Mucosa of descending colon (tissue), 3 donors: ENCODE measurements around the gene CDKN2D. TPM values are rescaled to one million over a fixed set of nuclear protein-coding genes. Genes with fewer than 3 reads are reported as not detected.

Experiments used
- ATAC-seq: fragments of 200-7000 bp; cut with Tn5 transposase; one replicate; pipeline ENCODE4 v1.9.1; 2020; ENCODE audit warnings: mild to moderate bottlenecking, moderate library complexity
- DNase-seq, 3 donors: peaks; one replicate each; pipeline ENCODE4 v3.0.0-alpha.2; 2020
- H3K36me3 ChIP-seq: fragments of 200-600 bp; one replicate; pipeline ENCODE4 v1.8.0; 2021; ENCODE audit warnings: low read depth, mild to moderate bottlenecking
- H3K4me1 ChIP-seq: fragments of 200-600 bp; one replicate; pipeline ENCODE4 v1.8.0; 2021; ENCODE audit warnings: low read depth, mild to moderate bottlenecking
- H3K4me3 ChIP-seq: fragments of 200-600 bp; one replicate; pipeline ENCODE4 v1.8.0; 2021; ENCODE audit warnings: mild to moderate bottlenecking
- H3K9me3 ChIP-seq: fragments of 200-600 bp; one replicate; pipeline ENCODE4 v1.8.0; 2021; ENCODE audit warnings: mild to moderate bottlenecking
- intact Hi-C, 2 donors: fragments of 100-400 bp; cut with DNase I in 1 of 2; cut with micrococcal nuclease in 1 of 2; formaldehyde crosslinking; loops; one replicate each; pipeline versions ENCODE4 v1.11.0 to v1.11.1; 2022; cut with DNase I, micrococcal nuclease
- microRNA-seq: library from miRNA; unstranded; fragments of <30 nt; microRNA quantifications from one replicate; pipeline ENCODE4, GENCODE V29; 2019
- total RNA-seq, 3 donors: library from RNA; stranded (reverse); fragmentation: NEBNext Ultra II Directional in 2 of 3; extraction: Animal tissue kit (Norgen Biotek cat#: 25700) in 2 of 3; gene quantifications; one replicate each; pipeline versions ENCODE4 v1.2.1 to v1.2.4, GENCODE V29; 2021 to 2023
- TF ChIP-seq, protein P1 (sequence below): fragments of 200-600 bp; IDR thresholded peaks from one replicate; pipeline ENCODE4 v1.8.0; 2022; ENCODE audit warnings: antibody characterized with exemption, mild to moderate bottlenecking
- donor health status: DM: no; HTN: no; CAD: no; lungs with moderate emphysema.
- donor health status: DM: no; HTN: no; CAD: no.
- donor health status: DM: no; HTN: yes; CAD: no.

CDKN2D gene
- total RNA-seq, 3 donors from 2014 or later, result 6.1 to 12.1 (median 11.9) TPM

DNA sequence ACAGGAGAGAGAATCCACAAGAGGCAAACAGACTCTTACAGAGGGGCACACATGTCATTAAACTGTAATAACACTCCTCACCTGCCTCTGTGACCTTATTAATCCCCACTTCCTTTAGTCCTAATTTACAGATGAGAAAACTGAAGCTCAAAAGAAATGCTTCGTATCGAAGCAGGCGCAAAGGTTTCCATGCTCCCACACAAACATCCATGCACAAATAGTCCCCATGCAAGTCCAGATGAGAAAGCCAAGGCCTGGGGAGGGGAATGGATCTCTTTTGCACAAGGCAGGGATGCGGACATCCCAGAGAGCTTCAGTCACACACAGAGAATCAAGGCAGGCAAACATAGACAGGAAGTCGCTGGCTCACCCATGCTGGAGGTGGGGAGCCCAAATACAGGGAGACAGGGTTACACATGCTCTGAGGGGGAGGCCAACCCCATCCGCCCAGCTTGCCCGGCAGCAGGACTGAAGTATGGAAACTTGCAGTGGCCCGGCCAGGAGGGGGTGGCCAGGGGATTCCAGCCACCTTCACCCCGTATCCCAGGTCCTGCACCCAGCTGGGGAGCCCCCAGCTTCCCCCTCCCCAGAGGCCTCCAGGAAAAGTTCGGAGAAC, 52.0 kb downstream of the CDKN2D start:
- TF ChIP-seq, protein P1, sequence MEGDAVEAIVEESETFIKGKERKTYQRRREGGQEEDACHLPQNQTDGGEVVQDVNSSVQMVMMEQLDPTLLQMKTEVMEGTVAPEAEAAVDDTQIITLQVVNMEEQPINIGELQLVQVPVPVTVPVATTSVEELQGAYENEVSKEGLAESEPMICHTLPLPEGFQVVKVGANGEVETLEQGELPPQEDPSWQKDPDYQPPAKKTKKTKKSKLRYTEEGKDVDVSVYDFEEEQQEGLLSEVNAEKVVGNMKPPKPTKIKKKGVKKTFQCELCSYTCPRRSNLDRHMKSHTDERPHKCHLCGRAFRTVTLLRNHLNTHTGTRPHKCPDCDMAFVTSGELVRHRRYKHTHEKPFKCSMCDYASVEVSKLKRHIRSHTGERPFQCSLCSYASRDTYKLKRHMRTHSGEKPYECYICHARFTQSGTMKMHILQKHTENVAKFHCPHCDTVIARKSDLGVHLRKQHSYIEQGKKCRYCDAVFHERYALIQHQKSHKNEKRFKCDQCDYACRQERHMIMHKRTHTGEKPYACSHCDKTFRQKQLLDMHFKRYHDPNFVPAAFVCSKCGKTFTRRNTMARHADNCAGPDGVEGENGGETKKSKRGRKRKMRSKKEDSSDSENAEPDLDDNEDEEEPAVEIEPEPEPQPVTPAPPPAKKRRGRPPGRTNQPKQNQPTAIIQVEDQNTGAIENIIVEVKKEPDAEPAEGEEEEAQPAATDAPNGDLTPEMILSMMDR, result no peak
- peaks cover 20% of the 10 kb centered on the region for H3K4me1 ChIP-seq
- intact Hi-C loops, result no loop called here
- no peak for ATAC-seq
- no peaks in the 10 kb centered on the region for H3K36me3 ChIP-seq
- no peak for DNase-seq
- no peaks in the 10 kb centered on the region for H3K9me3 ChIP-seq
- H3K4me3 ChIP-seq, result no peak overlapping the region

Small RNAs within 50 kb of the gene (microRNA-seq; reads per million reads assigned to microRNA genes)
- gene MIR1238, result not detected

Other genes with a start within 250 kb of the CDKN2D start
- gene RAVER1, start 235.4 kb downstream of the CDKN2D start, total RNA-seq, result 10 to 100 TPM; 42.4 to 58.1 (median 49.6) TPM
- 10 to 100 TPM; 16.0 to 31.6 (median 28.0) TPM for gene ICAM3, start 229.4 kb downstream of the CDKN2D start, total RNA-seq
- gene TYK2, start 188.4 kb downstream of the CDKN2D start, total RNA-seq, result 100 to 1,000 TPM; 104 to 142 (median 123) TPM
- 100 to 1,000 TPM; 125 to 179 (median 145) TPM for gene CDC37, start 165.4 kb downstream of the CDKN2D start, total RNA-seq
- 10 to 100 TPM in 2 of 3 donors, 1 to 10 TPM in 1; 7.0 to 27.4 (median 14.7) TPM for gene PDE4A, start 148.4 kb downstream of the CDKN2D start, total RNA-seq
- gene KEAP1, start 65.6 kb downstream of the CDKN2D start, total RNA-seq, result 10 to 100 TPM; 57.5 to 75.7 (median 61.0) TPM
- under 1 TPM in 2 of 3 donors, not detected in 1; 0.23 to 0.31 TPM for gene S1PR5, start 51.5 kb downstream of the CDKN2D start, total RNA-seq
- 100 to 1,000 TPM in 1 of 3 donors, 10 to 100 TPM in 2; 63.0 to 119 (median 93.5) TPM for gene ATG4D, start 25.1 kb downstream of the CDKN2D start, total RNA-seq
- gene KRI1, start 3.0 kb downstream of the CDKN2D start, total RNA-seq, result 10 to 100 TPM; 12.0 to 23.3 (median 17.0) TPM
- gene AP1M2, start 18.3 kb upstream of the CDKN2D start, total RNA-seq, result 100 to 1,000 TPM in 2 of 3 donors, 10 to 100 TPM in 1; 42.6 to 140 (median 131) TPM
- gene SLC44A2, start 56.6 kb upstream of the CDKN2D start, total RNA-seq, result 100 to 1,000 TPM in 2 of 3 donors, 10 to 100 TPM in 1; 90.0 to 179 (median 116) TPM
- 100 to 1,000 TPM; 151 to 213 (median 178) TPM for gene ILF3, start 85.4 kb upstream of the CDKN2D start, total RNA-seq
- gene QTRT1, start 132.5 kb upstream of the CDKN2D start, total RNA-seq, result 100 to 1,000 TPM in 2 of 3 donors, 10 to 100 TPM in 1; 57.8 to 107 (median 101) TPM
- gene DNM2, start 149.1 kb upstream of the CDKN2D start, total RNA-seq, result 100 to 1,000 TPM; 318 to 602 (median 562) TPM